Stimulated activated CD4-positive, alpha-beta T cell treated with anti-CD3 and anti-CD28 coated beads, Interleukin-4, amount 100 ng/mL, for 1 hour (primary cell): Measurements from ENCODE around the gene KRT74.

ENCODE experiments used
- DNase-seq: peaks from one replicate; pipeline ENCODE4 v3.0.0-alpha.2; 2020

The KRT74 gene

GRCh38 chr12:52533686-52534470 is 39.8 kb downstream of the KRT74 start:
- no peak for DNase-seq

- no peak for DNase-seq
Observed at GRCh38 chr12:52532636-52533035, 41.0 kb downstream of the KRT74 start.

GRCh38 chr12:52531566-52532300 is 41.9 kb downstream of the KRT74 start:
- DNase-seq = no peak

- no peak for DNase-seq
Observed at GRCh38 chr12:52530905-52531304, 42.7 kb downstream of the KRT74 start.

- DNase-seq = no peak
Observed at GRCh38 chr12:52530366-52530765, 43.3 kb downstream of the KRT74 start.

- DNase-seq = no peak
Observed at GRCh38 chr12:52529846-52530245, 43.8 kb downstream of the KRT74 start.

- DNase-seq = no peak
Observed at GRCh38 chr12:52529417-52529816, 44.2 kb downstream of the KRT74 start.

- DNase-seq = no peak
Observed at GRCh38 chr12:52528641-52529143, 45.0 kb downstream of the KRT74 start.

GRCh38 chr12:52527121-52527800 is 46.4 kb downstream of the KRT74 start:
- no peak for DNase-seq

GRCh38 chr12:52526511-52526951 is 47.1 kb downstream of the KRT74 start:
- DNase-seq = no peak

GRCh38 chr12:52525661-52526499 is 47.8 kb downstream of the KRT74 start:
- no peak for DNase-seq

GRCh38 chr12:52524898-52525591 is 48.6 kb downstream of the KRT74 start:
- no peak for DNase-seq

- DNase-seq = no peak
Observed at GRCh38 chr12:52524241-52524897, 49.3 kb downstream of the KRT74 start.

GRCh38 chr12:52523824-52524223 is 49.8 kb downstream of the KRT74 start:
- no peak for DNase-seq

GRCh38 chr12:52522346-52523011 is 51.2 kb downstream of the KRT74 start:
- no peak for DNase-seq

GRCh38 chr12:52521568-52522266 is 51.9 kb downstream of the KRT74 start:
- DNase-seq = no peak

GRCh38 chr12:52521175-52521567 is 52.5 kb downstream of the KRT74 start:
- DNase-seq = no peak

GRCh38 chr12:52519826-52520662 is 53.6 kb downstream of the KRT74 start, which contains the start of gene KRT5:
TSS of gene KRT5 (minus strand) at chr12:52520394. CDS start at chr12:52520296, 98 bp downstream.
- DNase-seq = no peak

- no peak for DNase-seq
Observed at GRCh38 chr12:52519387-52519703, 54.3 kb downstream of the KRT74 start.
